NCI-H510A treated with DMSO at 0.1 percent for 48 hours (cell line): ENCODE data around the gene SPACA7.

Experiments used
- DNase-seq: peaks from one replicate; lab custom pipeline; 2025; lab: John Stamatoyannopoulos, UW

Gene SPACA7

GRCh38 chr13:112376050-112376681 is at the start of gene SPACA7:
Gene SPACA7, plus strand, starts transcription at chr13:112376355. Its CDS starts 31 bp downstream, at chr13:112376386.
- DNase-seq: no peak

DNA sequence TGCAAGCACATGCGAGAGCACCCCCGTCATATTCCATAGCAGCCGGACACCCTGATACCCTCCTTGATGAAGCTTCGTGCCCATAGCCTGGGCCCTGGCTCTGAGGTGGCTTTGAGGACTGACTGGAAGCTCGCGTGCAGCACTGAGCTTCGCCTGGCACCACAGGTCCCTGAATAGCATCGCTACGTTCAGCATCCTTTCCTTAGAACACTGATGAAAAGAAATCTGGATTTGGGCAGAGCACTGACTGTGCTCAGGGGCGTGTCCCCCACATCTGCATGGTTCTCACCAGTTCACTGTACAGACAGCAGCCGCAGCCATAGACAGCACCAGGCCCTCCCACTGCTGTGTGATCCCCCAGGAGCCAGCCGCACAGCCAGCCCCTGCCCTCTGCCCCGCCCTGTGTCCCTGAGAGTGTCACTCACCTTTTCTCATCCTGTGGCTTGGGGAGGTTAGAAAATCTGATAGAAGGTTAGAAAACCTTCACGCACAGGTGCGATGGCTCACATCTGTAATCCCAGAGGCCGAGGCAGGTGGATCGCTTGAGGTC is 49.3 kb upstream of the SPACA7 start:
- no peak for DNase-seq

- DNase-seq: no peak
Observed at GRCh38 chr13:112328936-112329335, 47.2 kb upstream of the SPACA7 start.

- DNase-seq: no peak
Observed at GRCh38 chr13:112329376-112329775, 46.8 kb upstream of the SPACA7 start.

- DNase-seq: no peak
Observed at GRCh38 chr13:112330066-112330465, 46.1 kb upstream of the SPACA7 start.

DNA sequence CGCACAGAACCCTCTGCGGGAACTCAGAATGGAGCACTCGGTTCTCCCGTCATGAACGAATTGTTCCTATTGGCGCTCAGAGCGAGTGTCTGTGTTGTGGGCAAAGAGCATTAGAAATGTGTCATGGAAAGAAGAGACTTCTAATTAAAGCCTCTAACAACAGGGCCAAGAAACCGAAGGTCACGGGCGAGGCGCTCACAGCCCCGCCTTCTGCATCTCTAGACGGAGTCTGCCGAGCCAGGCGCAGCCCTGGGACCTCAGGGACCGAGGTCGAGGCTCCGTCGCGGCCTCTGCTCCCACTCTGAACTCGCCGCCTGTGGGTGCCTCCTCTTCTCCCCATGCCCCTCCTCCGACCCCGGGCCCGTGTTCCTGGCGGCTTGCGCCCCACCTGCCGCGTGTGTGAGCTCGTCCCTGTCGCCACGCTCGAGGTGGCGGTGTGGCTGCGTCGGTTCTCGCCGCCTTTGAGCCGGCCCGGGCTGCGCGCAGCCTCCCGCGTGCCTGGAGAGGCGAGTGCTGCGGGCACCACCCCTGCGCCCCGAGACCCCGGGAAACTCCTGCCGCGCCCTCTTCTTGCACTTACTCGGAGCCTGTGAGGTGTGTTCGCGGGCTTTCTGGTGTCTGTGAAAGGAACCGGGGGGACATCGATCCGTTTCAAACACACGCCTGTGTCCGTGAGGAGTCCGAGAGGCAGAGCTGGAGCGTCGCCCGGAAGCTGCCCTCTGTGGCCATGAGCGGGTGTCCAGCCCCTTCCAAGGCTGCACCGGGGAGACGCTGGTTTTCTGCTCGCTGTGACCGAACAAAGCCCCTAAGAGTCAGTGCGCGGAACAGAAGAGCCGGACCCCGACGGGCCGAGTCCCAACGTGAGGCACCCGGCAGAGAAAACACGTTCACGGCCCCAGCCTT is 45.4 kb upstream of the SPACA7 start:
- no peak for DNase-seq

- no peak for DNase-seq
Observed at GRCh38 chr13:112331675-112332074, 44.5 kb upstream of the SPACA7 start.

DNA sequence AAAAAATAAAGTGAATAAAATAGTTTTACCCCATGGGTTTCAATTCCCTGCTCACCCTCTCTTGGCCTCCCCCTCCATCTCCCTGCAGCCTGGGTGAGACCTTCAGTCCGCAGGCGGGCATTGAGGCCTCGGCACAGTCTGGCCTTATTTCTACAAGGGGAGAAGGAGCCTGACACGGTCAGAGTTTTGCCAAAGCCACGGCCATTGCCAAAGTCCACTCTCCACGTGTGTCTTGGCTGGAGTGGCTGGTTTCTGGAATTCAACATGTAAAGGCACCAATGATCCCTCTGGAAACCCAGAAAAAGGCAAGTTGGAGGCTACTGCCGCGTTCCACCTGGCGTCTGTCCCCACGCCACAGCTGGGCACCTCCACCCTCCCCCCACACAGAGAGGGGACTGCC is 43.4 kb upstream of the SPACA7 start:
- DNase-seq: no peak

- DNase-seq: no peak
Observed at GRCh38 chr13:112333756-112334543, 42.2 kb upstream of the SPACA7 start.

GRCh38 chr13:112335135-112335534 is 41.0 kb upstream of the SPACA7 start:
- no peak for DNase-seq

GRCh38 chr13:112341446-112341845 is 34.7 kb upstream of the SPACA7 start:
- no peak for DNase-seq

- DNase-seq: no peak
Observed at GRCh38 chr13:112341976-112342735, 34.0 kb upstream of the SPACA7 start.

DNA sequence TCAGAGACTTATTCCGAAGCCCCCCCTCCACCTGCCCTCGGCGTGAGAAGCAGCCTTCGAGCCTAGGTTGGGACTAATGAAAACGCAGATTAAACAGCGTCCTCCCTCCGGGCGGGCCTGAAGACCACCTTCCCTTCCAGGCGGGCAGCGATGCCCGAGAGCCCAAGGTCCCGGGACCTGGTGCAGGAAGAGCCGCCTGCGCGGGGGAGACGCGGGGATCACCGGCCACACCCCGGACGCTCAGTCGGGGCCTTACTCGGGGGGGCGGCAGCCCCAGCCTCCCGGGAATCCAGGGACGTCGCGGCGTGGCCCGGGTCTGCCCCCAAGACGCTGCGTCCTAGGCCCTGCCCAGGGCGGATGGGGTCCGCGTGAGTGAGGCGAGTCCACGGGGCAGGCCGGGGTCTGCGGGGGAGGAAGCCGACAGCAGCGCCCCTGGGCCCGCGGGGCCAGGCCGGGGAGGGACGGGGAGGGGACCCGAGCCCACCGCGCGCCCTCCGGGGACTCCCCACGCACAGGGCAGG is 33.3 kb upstream of the SPACA7 start:
- no peak for DNase-seq

- no peak for DNase-seq
Observed at GRCh38 chr13:112343591-112343990, 32.6 kb upstream of the SPACA7 start.

- DNase-seq: no peak
Observed at GRCh38 chr13:112345826-112346172, 30.4 kb upstream of the SPACA7 start.

DNA sequence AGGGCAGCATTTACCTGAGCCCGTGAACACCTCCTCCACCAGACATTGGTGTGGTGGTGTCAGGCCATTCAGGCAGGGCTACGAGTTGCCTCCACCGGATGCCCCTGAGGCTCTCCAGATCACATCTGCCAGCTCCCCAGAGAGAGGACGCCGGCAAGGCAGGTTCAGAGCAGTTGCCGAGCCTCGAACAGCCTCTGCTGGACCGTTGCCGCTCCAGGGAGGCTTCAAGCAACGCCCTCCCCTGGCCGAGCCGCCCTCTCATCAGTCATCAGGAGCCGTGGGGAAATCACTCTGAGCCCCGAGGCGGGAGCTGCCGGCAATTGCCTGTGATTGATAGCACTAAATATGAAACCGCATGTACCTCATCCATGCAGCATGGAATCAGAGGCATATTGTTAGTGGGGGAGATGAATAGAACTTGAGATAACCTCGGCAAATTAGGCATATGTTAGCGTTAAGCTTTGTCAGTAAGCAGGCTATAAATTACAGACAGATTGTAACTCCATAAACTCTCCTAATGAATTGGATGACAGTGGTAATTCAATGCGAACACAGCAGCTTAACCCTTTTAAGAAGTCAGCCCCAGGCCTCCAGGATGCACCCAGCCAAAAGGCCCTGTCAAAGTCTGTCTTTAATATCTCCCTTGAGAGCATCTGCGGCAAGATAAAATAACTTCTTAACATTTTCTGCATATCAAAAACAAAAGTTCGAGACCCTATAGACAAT is 29.8 kb upstream of the SPACA7 start:
- DNase-seq: peak; percentile 66

- DNase-seq: no peak
Observed at GRCh38 chr13:112346899-112347229, 29.3 kb upstream of the SPACA7 start.

DNA sequence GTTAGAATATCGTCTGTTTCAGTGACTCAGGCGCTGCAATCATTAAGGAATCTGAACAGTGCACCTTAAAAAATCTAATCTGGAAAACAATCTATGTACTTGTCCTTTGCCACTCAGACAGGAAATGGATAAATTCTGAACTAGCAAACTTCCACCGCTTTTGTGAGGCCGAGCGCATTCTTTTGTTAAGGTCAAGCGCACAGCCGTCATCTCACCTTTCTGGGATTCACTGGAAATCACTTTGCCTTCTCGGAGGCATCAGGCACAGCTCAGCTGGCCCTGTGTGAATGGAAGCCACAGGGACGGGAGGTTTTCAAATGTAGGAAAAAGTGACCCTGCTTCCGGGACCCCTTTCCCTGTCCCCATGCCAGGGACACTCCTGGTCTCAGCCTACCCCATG is 28.2 kb upstream of the SPACA7 start:
- no peak for DNase-seq

DNA sequence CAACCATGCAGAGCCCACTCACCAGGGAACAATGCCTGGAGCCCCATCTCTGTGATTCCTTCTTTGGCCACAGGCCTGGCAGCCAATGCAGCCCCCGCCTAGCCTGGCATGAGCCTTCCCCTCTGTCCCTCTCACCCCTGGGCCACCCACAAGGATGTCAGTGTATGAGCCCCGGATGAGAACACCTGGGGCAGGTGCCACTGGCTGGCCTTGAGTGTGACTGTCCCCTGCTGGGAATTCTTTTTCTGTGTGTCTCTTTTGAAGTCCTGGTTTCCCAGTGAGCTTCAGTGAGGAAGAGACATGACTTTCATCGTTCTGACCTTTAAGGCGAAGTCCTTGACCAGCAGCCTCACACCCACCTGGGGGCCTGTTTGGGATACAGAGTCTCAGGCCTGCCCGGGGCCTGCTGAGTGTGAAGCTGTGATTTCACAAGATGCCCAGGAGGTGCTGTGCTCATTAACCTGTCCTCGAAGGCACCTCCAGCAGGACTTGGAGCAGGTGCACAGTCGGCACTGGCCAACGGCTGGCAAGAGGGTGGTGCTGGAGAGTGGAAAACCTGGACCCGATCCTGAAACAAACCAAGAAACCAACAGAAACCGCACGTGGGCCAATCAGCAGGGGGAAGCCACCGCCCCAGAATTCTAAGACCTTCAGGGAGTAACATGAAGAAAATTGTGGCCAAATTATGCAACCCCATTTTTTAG is 27.4 kb upstream of the SPACA7 start:
- no peak for DNase-seq

GRCh38 chr13:112349681-112350080 is 26.5 kb upstream of the SPACA7 start:
- no peak for DNase-seq
